Stimulated activated CD4-positive, alpha-beta T cell treated with anti-CD3 and anti-CD28 coated beads, TNF-alpha, amount 100 ng/mL, for 24 hours (primary cell): ENCODE results near the gene THRA.

ENCODE experiments used
- DNase-seq, 3 experiments: peaks; one replicate each; pipeline ENCODE4 v3.0.0-alpha.2; 2020; ENCODE audit warnings: low read depth in 3 of 3

The THRA gene

DNA sequence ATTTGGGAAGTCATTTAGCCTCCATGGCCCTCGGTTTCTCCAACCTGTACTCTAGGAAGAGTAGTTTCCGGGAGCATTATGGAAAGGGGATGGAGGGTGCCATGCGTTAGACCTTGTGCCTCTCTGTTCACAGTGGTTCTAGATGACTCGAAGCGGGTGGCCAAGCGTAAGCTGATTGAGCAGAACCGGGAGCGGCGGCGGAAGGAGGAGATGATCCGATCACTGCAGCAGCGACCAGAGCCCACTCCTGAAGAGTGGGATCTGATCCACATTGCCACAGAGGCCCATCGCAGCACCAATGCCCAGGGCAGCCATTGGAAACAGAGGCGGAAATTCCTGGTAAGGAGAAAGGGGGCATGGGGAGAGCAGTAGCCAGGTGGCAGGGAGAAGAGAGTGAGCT is 21.7 kb downstream of the THRA start:
- no peak for DNase-seq

DNA sequence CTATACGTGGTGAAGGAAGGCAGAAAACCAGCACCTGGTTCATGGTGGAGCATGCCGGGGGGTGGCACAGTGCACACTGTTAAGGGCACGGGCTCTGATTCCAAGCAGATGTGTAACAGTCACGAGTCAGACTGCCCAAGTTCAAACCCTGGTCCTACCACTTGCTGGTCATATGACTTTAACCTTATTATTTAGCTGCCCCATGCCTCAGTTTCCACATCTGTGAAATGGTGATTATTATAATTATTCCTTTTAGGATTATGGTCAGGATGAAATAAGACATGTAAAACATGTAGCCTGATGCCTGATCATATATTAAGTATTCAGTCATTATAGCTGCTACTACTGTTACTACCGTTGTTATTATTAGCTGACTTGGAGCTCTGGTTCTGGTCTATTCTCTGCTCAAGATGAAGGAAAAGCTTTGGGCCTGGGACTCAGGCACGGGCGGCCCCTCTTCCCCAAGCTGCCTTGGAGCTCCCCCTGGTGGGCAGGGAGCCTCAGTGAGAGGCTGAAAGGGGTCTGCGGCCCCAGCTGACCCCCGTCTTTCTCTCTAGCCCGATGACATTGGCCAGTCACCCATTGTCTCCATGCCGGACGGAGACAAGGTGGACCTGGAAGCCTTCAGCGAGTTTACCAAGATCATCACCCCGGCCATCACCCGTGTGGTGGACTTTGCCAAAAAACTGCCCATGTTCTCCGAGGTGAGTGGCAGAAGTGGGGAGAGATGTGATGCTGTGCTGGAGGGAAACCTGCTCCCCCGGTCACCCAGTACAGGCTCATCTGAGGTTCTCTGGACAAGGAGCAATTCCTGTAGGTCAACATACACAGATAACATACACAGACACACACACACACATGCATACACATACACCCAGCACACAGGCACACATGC is 23.6 kb downstream of the THRA start:
- peak in 1 of 3 experiments; percentile 53 for DNase-seq

DNA sequence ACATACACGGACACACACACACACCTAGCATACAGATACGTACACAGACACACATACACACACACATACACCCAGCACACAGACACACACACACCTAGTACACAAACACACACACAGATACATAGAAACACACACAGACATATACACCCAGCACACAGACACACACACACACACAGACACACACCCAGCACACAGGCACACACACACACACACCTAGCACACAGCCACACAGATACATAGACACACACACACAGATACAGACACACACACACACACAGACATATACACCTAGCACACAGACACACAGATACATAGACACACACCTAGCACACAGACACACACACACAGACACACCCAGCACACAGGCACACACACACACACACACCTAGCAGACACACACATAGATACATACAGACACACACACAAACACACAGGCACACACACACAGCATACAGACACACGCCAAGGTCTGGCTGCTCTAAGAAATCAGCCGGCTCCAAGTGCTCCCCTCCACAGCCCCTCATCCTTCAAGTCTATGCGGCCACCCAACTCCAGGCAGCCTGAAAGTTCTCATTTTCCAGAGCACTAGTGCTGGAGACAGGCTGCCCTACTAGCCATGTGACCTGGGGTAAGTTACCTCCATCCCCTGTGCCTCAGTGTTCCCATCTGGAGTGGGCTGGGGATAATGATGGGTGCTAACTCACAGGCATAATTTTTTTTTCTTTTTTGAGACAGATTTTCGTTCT is 24.5 kb downstream of the THRA start:
- DNase-seq = no peak

DNA sequence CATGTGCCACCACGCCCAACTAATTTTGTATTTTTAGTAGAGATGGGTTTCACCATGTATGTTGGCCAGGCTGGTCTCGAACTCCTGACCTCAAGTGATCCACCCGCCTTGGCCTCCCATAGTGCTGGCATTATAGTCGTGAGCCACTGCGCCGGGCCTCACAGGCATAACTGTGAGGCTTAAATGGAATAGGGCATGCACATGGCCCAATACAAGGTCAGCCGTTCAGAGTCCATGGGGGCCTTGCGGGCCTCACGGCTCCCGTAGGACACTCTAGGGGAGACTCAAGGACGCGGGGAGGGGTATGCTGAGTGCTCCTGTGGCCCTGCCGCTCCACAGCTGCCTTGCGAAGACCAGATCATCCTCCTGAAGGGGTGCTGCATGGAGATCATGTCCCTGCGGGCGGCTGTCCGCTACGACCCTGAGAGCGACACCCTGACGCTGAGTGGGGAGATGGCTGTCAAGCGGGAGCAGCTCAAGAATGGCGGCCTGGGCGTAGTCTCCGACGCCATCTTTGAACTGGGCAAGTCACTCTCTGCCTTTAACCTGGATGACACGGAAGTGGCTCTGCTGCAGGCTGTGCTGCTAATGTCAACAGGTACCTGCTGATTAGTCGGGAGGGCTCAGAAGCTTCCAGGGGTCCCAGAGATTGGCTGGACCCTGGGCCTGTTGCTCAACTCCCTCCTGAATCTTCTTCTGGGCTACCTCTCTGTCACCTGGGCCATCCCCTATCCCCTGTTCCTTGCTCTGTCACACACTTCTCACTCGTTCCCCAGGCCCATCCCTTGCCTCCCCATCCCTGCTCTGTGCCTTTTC is 25.3 kb downstream of the THRA start:
- no peak for DNase-seq

DNA sequence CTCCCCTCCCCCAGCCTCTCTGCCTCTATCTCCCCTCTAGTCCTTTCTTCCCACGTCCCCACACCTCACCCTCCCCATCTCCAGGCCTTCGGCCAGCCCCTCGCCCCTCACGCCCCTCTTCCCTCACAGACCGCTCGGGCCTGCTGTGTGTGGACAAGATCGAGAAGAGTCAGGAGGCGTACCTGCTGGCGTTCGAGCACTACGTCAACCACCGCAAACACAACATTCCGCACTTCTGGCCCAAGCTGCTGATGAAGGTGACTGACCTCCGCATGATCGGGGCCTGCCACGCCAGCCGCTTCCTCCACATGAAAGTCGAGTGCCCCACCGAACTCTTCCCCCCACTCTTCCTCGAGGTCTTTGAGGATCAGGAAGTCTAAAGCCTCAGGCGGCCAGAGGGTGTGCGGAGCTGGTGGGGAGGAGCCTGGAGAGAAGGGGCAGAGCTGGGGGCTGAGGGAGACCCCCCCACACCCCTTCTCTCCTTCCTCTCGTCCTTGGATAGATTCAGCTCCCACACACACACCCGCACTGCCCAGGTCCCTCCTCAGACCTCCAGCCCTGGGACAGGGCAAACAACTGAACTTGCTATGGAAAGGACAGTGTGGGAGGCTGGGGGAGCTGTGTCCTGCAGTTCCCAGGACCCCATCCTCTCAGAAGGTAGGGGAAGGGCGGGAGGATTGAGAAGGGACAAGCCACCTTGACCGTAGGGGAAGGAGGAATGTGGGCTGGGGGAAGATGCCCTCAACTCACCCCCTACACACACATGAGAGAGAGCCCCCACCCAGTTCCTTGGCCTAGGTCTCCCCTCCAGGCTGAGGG is 26.5 kb downstream of the THRA start:
- DNase-seq = no peak

DNA sequence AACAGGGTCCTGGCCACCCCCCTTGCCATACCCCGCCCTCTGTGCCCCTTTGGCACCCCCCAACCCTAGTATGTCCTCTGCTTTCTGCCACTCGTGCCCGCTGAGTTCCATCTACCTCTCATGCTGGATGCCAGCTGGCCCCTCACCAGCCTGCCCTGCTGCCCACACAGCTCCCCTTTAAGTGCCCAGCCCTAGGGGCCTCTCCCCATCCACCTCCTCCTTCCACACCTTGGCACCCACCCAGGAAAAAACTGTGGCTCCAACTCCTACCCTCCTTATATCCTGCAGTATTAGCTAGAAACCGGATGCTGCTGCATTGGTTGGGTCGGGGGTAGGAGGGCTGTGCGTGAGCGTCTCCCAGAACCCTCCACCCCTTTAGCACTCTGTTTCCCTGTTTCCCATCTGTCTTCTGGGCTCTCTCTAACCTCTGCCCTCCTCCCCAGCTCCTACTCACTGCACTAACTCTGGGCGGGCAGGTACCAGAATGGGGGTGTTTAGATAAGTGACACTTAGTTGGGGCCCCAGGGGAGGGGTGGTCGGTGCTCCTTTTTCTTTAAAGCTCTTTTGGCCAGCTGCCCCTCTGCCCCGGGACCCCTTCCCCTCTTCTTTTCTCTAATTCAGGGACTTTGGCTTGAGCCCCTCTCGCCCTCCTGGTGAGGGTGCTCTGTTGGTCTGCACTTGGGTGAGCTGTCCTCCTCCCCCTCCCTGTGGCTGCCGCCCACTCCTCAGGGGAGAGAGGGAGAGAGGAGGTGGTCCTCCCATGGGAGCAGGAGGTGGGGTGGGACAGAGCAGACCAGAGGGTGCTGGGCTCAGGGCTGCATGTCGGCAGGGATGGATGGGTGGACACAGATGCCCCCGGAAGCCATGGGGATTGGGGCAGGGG is 27.7 kb downstream of the THRA start:
- DNase-seq = no peak

DNA sequence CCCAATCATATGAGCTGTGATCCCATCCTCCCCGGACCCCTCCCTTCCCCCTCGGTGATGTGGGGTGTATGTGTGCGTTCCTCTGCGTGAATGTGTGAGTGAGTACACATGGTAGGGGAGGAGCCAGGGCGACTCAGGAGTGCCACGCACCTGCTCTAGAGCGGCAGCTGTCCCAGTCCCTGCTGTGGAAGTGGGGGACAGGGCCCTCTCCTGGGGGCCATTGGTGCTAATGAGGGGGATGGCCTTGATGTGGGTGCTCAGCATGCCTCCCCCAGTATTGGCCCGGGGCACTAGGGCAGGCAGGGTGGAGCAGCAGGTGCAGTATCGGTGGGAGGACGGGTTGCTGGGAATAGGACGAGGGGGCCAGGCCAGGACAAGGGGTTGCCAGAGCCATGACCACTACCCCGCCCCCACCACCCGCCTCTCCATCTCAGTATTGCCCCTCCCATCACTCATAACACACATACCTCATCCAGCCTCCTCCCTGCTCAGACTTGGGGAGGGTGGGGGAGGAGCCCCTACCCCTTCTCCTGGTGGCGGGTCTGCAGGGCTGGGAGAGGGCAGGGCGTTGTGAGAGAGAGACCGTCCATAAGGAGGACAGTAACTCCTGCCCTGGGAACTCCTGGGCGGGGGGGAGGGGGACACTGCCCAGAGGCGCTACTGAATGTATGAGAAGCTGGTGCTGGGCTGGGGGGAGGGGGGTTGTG is 29.1 kb downstream of the THRA start:
- no peak for DNase-seq

DNA sequence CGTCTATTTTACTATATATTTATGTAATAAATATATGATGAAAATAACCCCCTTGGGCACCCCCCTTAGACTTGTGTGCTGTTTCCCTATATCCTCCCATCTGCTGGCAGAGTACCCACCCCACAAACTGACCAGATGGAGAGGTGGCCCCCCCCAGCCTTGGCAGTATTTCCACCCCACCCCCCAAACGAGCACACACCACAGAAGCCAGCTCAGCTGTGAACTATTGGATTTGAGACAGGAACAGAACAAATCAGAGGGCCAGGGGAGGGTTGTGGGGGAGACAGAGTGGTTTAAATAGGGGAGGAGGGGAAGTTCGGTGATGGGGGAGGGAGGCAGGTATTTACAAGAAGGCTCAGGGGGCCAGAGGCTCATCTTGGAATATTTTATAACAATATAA is 29.8 kb downstream of the THRA start:
- DNase-seq = no peak

DNA sequence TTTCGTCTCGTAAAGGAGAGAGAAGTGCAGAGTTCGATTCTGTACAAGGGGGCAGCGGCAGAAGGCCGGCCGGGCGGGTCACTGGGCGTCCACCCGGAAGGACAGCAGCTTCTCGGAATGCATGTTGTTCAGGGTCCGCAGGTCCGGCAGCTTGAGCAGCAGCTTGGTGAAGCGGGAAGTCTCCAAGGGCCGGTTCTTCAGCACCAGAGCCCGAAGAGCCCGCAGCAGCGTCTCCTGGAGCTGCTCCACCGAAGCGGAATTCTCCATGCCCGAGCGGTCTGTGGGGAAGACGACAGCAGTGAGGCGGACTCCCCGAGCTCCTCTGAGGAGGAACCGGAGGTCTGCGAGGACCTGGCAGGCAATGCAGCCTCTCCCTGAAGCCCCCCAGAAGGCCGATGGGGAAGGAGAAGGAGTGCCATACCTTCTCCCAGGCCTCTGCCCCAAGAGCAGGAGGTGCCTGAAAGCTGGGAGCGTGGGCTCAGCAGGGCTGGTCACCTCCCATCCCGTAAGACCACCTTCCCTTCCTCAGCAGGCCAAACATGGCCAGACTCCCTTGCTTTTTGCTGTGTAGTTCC is 30.3 kb downstream of the THRA start:
- no peak for DNase-seq

DNA sequence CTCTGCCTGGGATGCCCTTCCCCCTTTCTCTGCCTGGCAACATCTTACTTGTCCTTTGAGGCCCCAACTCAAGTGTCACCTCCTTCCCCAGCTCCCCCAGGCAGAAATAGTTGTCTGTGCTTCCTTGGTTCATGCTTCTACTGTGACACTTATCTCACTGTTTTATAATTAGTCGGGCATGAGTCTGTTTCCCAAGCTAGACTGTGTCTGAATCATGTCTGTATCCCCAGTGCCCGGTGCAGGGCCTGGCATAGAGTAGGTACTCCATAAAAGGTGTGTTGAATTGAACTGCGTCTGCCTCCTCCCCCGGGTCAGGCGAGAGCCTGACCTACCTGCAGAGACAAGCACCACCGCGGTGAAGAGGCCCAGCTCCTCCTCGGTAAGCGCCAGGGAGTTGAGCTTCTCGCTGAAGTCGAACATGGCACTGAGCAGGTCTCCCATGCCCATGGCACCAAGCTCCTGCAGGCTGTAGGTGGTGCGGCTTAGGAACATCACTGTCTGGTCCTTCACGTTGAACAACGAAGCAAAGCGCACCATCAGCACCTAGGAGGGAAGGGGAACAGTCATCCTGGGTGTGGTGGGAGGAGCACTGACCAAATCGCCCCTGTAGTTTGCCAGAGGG is 30.9 kb downstream of the THRA start:
- DNase-seq = no peak

DNA sequence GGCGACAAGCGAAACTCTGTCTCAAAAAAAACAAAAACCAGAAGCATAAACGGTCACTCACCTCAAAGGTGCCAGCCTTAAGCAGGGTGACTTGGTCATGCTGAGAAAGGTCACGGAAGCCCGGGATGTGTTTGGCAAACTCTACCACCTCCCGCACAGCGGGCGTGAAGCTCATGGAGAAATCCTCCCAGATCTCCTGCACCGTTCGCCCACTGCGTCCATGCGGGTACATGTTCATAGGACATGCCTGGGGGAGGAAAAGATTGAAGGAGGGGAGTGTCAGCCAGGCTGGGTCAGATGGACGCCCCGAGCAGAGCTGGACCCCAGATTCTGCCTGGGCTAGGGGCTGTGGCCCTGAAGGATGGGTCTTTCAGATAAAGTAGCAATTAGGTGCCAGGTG is 32.1 kb downstream of the THRA start:
- DNase-seq = no peak

DNA sequence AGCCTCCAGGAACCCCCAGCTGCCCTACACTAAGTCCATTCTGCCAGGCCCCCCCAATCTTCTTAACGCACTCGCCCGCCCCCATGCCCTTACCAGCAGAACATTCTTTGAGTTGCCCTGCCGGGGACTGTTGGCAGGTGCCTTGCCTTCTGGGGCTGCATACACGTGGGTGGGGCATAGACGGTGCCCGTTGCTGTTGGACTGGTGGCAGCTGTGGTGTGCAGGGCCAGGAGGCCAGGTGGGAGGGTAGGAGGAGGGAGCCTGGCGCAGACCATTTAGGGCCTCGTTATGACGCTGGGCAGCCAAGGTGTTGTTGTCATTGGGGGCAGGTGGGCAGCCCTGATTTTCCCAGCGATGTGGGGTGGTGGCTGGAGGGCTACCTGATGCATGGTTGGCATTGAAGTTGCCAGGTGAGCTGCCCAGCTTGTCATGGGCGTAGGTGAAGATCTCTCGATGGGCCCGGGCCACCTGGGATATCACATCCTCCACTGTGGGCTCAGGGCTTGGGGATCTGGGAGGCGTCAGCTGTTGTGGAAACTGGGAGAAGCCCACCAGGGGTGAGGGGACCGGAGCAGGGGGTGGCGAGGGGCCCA is 32.7 kb downstream of the THRA start:
- no peak for DNase-seq

DNA sequence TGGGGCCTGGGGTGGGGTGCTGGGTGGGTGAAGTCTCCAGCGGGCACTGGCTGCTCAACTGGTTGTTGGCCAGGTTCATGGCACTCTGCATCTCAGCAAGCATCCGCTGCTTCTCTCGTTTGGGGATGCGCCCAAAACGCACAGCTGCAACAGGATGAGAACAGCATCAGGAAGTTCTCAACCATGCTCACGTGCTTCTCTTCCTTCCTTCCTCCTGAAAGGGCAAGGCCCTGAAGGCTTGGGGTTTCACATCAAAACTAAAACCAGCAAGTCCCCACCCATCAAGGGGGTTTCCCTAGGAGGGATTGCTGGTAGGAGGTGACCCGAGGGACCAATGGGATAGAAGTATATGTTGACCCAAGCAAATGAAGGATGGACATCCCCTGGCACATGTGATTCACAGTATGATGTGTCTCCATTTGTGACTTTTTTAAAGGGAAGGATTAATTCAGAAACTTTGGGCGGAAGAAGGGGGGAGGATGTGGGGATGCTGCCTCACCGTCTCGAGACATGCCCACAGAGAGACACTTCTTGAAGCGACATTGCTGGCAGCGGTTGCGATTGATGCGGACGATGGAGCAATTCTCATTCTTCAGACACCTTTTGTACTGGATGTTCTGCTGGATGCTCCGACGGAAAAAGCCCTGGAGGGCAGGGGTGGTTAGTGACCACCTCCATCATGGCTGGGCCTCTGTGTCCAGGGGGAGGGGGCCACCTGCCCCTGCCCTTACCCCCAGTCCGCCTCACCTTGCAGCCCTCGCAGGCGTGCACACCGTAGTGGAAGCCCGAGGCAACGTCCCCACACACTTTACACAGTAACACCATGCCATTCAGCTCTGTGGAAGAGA is 33.4 kb downstream of the THRA start:
- DNase-seq = peak; percentile 70 to 75 (median 73)

DNA sequence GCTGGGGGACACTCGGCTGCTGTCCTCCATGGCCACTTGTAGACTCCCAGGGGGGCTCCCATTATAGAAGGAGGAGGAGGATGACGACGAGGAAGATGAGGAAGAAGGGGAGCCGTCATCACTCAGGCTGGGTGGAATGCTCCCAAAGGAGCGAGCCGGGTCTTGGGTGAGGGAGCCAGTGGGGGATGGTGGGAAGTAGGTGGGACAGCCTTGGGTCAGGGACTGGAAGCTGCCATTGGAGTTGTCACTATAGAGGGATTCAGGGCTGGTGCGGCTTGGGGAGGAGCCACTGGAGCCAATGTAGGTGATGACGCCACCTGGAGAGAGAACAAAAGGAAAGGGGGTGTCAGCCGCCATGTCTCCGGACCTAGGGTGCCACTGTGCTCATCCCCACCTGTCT is 34.3 kb downstream of the THRA start:
- DNase-seq = no peak

DNA sequence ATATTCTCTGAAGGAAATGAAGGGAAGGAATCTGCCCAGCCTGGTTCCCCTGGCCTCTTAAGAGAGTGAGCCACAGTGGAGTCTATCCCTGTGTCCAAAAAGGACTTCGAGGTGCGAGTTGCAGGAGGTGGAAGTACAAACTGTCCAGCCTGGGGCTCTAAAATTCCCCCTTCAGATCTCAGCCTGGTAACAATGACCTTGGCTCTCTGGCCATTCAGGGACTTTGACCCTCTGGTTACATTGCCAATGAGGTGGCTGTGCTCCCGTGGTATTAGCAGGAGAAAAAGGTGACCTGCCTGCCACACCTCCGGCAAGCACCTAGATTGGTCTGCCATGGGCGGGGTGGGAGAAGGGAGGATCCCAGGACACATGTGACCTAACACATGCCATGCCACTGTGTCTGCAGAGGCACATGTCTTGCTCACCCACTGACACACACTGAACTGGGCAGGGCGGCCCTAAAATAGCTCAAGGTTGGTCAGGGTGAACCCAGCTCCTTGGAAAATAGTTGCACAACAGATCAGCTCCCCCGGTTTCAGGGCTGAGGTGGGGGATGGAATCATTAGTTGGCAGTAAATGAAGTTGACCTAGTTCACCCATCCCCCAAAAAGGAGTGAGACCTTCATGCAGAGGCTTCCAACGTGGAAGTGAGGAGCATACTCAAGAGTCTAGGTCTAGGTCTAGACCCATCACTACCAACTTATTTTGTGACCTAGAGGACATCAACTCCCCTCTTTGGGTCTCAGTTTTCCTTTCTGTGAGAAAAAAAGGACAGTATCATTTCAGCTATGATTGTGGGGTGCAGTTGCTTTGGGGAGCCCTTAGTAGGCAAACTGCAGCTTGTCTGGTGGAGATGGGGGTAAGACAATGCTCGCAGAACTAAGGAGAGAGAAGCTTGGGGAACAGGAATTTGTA is 35.4 kb downstream of the THRA start:
- DNase-seq = peak in 1 of 3 experiments; percentile 19

DNA sequence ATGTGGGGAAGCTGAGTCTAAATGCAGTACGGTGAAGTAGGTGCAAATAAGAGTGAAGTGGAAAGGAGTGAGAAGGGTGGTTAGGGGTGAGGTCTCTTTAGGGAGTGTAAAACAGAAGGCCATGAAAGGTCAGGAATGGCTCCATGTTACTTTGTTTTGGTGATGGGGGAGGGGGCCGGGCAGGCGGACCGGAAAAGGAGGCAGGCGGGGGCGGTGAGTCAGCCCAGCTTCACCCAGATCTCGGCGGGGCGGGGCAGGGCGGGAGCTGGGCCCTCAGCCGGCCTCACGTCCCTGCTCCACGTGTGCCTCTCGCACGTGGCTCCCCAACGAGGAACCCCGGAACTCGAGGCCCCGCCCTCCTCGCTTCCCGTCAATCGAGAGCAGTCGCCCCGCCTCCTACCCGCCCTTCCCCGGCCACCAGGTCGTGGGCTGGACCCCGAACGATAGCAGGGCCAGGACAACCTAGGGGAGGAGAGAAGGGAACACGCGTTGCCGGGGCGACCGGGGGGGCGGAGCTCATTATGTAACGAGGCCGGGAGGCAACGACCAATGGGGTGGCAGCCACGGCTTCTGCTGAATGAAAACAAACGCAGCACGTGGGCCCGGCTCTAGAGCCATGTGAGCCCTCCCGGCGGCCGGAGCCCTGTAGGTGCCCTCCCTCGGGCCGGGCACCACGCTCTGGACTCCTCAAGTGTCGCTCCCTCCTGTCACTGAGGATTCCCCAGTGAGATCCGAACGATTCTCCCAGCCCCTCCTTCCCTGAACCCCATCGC is 36.3 kb downstream of the THRA start:
- DNase-seq = peak; percentile 96 to 99 (median 99)
